IMR-90 (cell line): ENCODE measurements around the gene UQCRC2. TPM values are rescaled to one million over a fixed set of nuclear protein-coding genes. Genes with fewer than 3 reads are reported as not detected.

Experiments used
- ATAC-seq: fragments of 200-7000 bp; cut with Tn5 transposase; 2 replicates; pipeline ENCODE4 v1.9.1; 2020; ENCODE audit warnings: low read depth, mild to moderate bottlenecking, moderate library complexity
- BruUV-seq: library from RNA; stranded (reverse); fragments of 400-500 nt; replicated peaks from 2 replicates; lab custom pipeline; 2021; lab: Mats Ljungman, UMichigan
- CTCF ChIA-PET: fragments of 300-600 bp; formaldehyde crosslinking; extraction: SDS; loops from one replicate; lab custom pipeline; 2021; ENCODE audit warnings: antibody characterized with exemption; lab: Yijun Ruan, JAX
- POLR2A ChIA-PET: fragments of 300-600 bp; sonication (Branson Sonifier 250); formaldehyde crosslinking; loops from one replicate; lab custom pipeline; 2022; ENCODE audit warnings: antibody characterized with exemption; ENCODE audit not compliant: unreplicated experiment; lab: Charles Lee
- DNase-seq: peaks from one replicate; pipeline ENCODE4 v3.0.0; 2013
- H2AFZ ChIP-seq: replicated peaks from 2 replicates; pipeline ENCODE3; 2013; ENCODE audit warnings: low read length, mild to moderate bottlenecking; ENCODE audit not compliant: poor library complexity
- H2AK5ac ChIP-seq: 2 replicates; pipeline ENCODE4 v1.6.1; 2013; ENCODE audit warnings: low read depth, low read length, inconsistent platforms
- H2AK9ac ChIP-seq: replicated peaks from 2 replicates; pipeline ENCODE3; 2013; ENCODE audit warnings: mild to moderate bottlenecking, low read depth, low read length, moderate library complexity; ENCODE audit not compliant: poor library complexity
- H2BK120ac ChIP-seq: 2 replicates; pipeline ENCODE4 v1.6.1; 2013; ENCODE audit warnings: low read depth, low read length, inconsistent platforms
- H2BK15ac ChIP-seq: 3 replicates; pipeline ENCODE4 v1.6.1; 2013; ENCODE audit warnings: low read depth, low read length, inconsistent platforms
- H2BK20ac ChIP-seq: 2 replicates; pipeline ENCODE4 v1.6.1; 2013; ENCODE audit warnings: low read depth, mild to moderate bottlenecking, inconsistent platforms, low read length, moderate library complexity
- H2BK5ac ChIP-seq: 2 replicates; pipeline ENCODE4 v1.6.1; 2013; ENCODE audit warnings: mild to moderate bottlenecking, low read depth, low read length, inconsistent platforms; ENCODE audit not compliant: poor library complexity, severe bottlenecking
- H3K14ac ChIP-seq: replicated peaks from 2 replicates; pipeline ENCODE4 v1.6.1; 2013; ENCODE audit warnings: low read depth, low read length, inconsistent platforms
- H3K18ac ChIP-seq: 2 replicates; pipeline ENCODE4 v1.6.1; 2013; ENCODE audit warnings: low read depth, low read length, control low read depth
- H3K23ac ChIP-seq: 2 replicates; pipeline ENCODE4 v1.6.1; 2013; ENCODE audit warnings: low read depth, low read length, inconsistent platforms
- H3K27ac ChIP-seq: 2 replicates; pipeline ENCODE4 v1.5.1; 2013; ENCODE audit warnings: mild to moderate bottlenecking, control low read depth, low read length; ENCODE audit not compliant: insufficient read depth
- H3K27me3 ChIP-seq: 2 replicates; pipeline ENCODE4 v1.6.1; 2013; ENCODE audit warnings: low read length; ENCODE audit not compliant: control insufficient read depth, insufficient read depth
- H3K36me3 ChIP-seq: 2 replicates; pipeline ENCODE4 v1.6.1; 2013; ENCODE audit warnings: low read length, mixed read lengths; ENCODE audit not compliant: control insufficient read depth, insufficient read depth
- H3K4ac ChIP-seq: 2 replicates; pipeline ENCODE4 v1.6.1; 2013; ENCODE audit warnings: low read depth, low read length, inconsistent platforms
- H3K4me1 ChIP-seq: 2 replicates; pipeline ENCODE4 v1.6.1; 2013; ENCODE audit warnings: low read length, mixed read lengths; ENCODE audit not compliant: control insufficient read depth, insufficient read depth
- H3K4me2 ChIP-seq: 2 replicates; pipeline ENCODE4 v1.6.1; 2013; ENCODE audit warnings: low read depth, mild to moderate bottlenecking, control low read depth, low read length, moderate library complexity
- H3K4me3 ChIP-seq: 2 replicates; pipeline ENCODE4 v1.5.1; 2013; ENCODE audit warnings: low read depth, mild to moderate bottlenecking, control low read depth, low read length, moderate library complexity; ENCODE audit not compliant: insufficient read depth
- H3K56ac ChIP-seq: 2 replicates; pipeline ENCODE4 v1.6.1; 2013; ENCODE audit warnings: low read length, inconsistent platforms; ENCODE audit not compliant: insufficient read depth; ENCODE audit errors: extremely low read depth
- H3K79me1 ChIP-seq, 2 experiments: 2 replicates each; pipeline ENCODE4 v1.6.1; 2013; ENCODE audit warnings: low read length in 2 of 2, inconsistent platforms in 1 of 2, low read depth in 1 of 2
- H3K9ac ChIP-seq: 2 replicates; pipeline ENCODE4 v1.6.1; 2013; ENCODE audit warnings: low read depth, low read length, control low read depth
- H3K9me1 ChIP-seq: 2 replicates; pipeline ENCODE4 v1.6.1; 2013; ENCODE audit warnings: low read length, inconsistent platforms; ENCODE audit not compliant: insufficient read depth
- H3K9me3 ChIP-seq: 2 replicates; pipeline ENCODE4 v1.6.1; 2013; ENCODE audit warnings: low read length; ENCODE audit not compliant: control insufficient read depth, insufficient read depth
- H4K20me1 ChIP-seq: 2 replicates; pipeline ENCODE4 v1.6.1; 2013; ENCODE audit warnings: low read length, inconsistent platforms; ENCODE audit not compliant: insufficient read depth
- H4K5ac ChIP-seq: 2 replicates; pipeline ENCODE4 v1.6.1; 2013; ENCODE audit warnings: mild to moderate bottlenecking, low read depth, low read length, control low read depth
- H4K8ac ChIP-seq, 2 experiments: 2 replicates each; pipeline ENCODE4 v1.6.1; 2013; ENCODE audit warnings: low read depth in 2 of 2, low read length in 2 of 2, control low read depth in 1 of 2, inconsistent platforms in 1 of 2
- H4K91ac ChIP-seq: 2 replicates; pipeline ENCODE4 v1.6.1; 2013; ENCODE audit warnings: low read depth, low read length, inconsistent platforms; ENCODE audit not compliant: insufficient read depth
- BHLHE40 ChIP-seq: fragments of 150-350 bp; IDR thresholded peaks from 2 replicates; pipeline ENCODE4 v1.6.1; 2016; ENCODE audit warnings: mild to moderate bottlenecking, low read depth, low read length
- CEBPB ChIP-seq: IDR thresholded peaks from 2 replicates; pipeline ENCODE4 v1.6.1; 2012; ENCODE audit warnings: low read depth, low read length, improper control_type of control experiment
- CHD1 ChIP-seq: IDR thresholded peaks from 2 replicates; pipeline ENCODE4 v1.6.1; 2012; ENCODE audit warnings: low read depth, low read length, improper control_type of control experiment
- CTCF ChIP-seq: conservative IDR thresholded peaks from 2 replicates; pipeline ENCODE4 v1.5.1; 2012; ENCODE audit warnings: mild to moderate bottlenecking, low read depth, low read length, improper control_type of control experiment
- FOS ChIP-seq: fragments of 150-350 bp; IDR thresholded peaks from 2 replicates; pipeline ENCODE4 v1.6.1; 2016; ENCODE audit warnings: low read depth, low read length
- MAFK ChIP-seq: IDR thresholded peaks from 2 replicates; pipeline ENCODE4 v1.6.1; 2012; ENCODE audit warnings: low read depth, low read length, improper control_type of control experiment
- MAZ ChIP-seq: IDR thresholded peaks from 2 replicates; pipeline ENCODE4 v1.6.1; 2012; ENCODE audit warnings: low read depth, mild to moderate bottlenecking, low read length, improper control_type of control experiment, moderate library complexity, borderline replicate concordance
- MXI1 ChIP-seq: IDR thresholded peaks from 2 replicates; pipeline ENCODE4 v1.6.1; 2012; ENCODE audit warnings: low read depth, mild to moderate bottlenecking, low read length, moderate library complexity, borderline replicate concordance
- NFE2L2 ChIP-seq: fragments of 150-350 bp; IDR thresholded peaks from 2 replicates; pipeline ENCODE4 v1.6.1; 2016; ENCODE audit warnings: low read depth, mild to moderate bottlenecking, low read length
- POLR2A ChIP-seq: IDR thresholded peaks from 2 replicates; pipeline ENCODE4 v1.6.1; 2012; ENCODE audit warnings: mild to moderate bottlenecking, low read depth, low read length
- RAD21 ChIP-seq: IDR thresholded peaks from 2 replicates; pipeline ENCODE4 v1.6.1; 2012; ENCODE audit warnings: low read length, improper control_type of control experiment
- RCOR1 ChIP-seq: IDR thresholded peaks from 2 replicates; pipeline ENCODE4 v1.6.1; 2012; ENCODE audit warnings: mild to moderate bottlenecking, low read length, improper control_type of control experiment; ENCODE audit not compliant: insufficient replicate concordance
- RFX5 ChIP-seq: IDR thresholded peaks from 2 replicates; pipeline ENCODE4 v1.8.0; 2012; ENCODE audit warnings: low read depth, mild to moderate bottlenecking, low read length, moderate library complexity
- SMC3 ChIP-seq: fragments of 150-350 bp; IDR thresholded peaks from 2 replicates; pipeline ENCODE4 v1.6.1; 2016; ENCODE audit warnings: low read depth, mild to moderate bottlenecking, antibody characterized with exemption, low read length, moderate library complexity
- USF2 ChIP-seq: fragments of 150-350 bp; IDR thresholded peaks from 2 replicates; pipeline ENCODE4 v1.6.1; 2017; ENCODE audit warnings: mild to moderate bottlenecking, antibody characterized with exemption, low read length, low read depth
- WGBS, 2 experiments: methylation state at CpG; one replicate each; pipeline versions ENCODE4 v1.1.5 to v1.1.7; 2013; ENCODE audit warnings: missing lambda C conversion rate in 2 of 2; ENCODE audit not compliant: insufficient read length in 1 of 2; ENCODE audit errors: extremely low coverage in 2 of 2; 5-methylcytosine and 5-hydroxymethylcytosine counted together
- dilution Hi-C: fragments of 300-500 bp; cut with HindIII; formaldehyde crosslinking; loops from one replicate; pipeline ENCODE4 v1.14.3; 2018; ENCODE audit warnings: low sequenced_read_pairs; ENCODE audit not compliant: unreplicated experiment
- in situ Hi-C: fragments of 300-500 bp; cut with MboI; formaldehyde crosslinking; loops from 3 replicates; pipeline ENCODE4 v1.14.3; 2019; ENCODE audit warnings: low sequenced_read_pairs, inconsistent platforms, mixed read lengths
- intact Hi-C: fragments of 100-400 bp; cut with micrococcal nuclease; formaldehyde crosslinking; loops from 2 replicates; pipeline ENCODE4 v1.10.0; 2022
- polyA plus RNA-seq, 3 experiments: library from polyadenylated mRNA; depleted of rRNA; stranded (reverse); fragments of >200 nt; gene quantifications; 2 replicates each; pipeline ENCODE4 v1.2.3, GENCODE V29; 2012; ENCODE audit warnings: low replicate concordance in 1 of 3
- total RNA-seq: library from RNA; depleted of rRNA; stranded (reverse); fragments of >200 nt; gene quantifications from 2 replicates; pipeline ENCODE4 v1.2.3, GENCODE V29; 2012
- TF ChIP-seq, protein P1 (sequence below): fragments of 150-350 bp; IDR thresholded peaks from 2 replicates; pipeline ENCODE4 v1.6.1; 2016; ENCODE audit warnings: low read depth, mild to moderate bottlenecking, low read length, moderate library complexity, borderline replicate concordance

Gene UQCRC2
- total and polyA plus RNA-seq, 2 of the 4 experiments (the other 2 are of a cell fraction), result 191 to 284 TPM

- Histone ChIP-seq H3K4me1 (no peaks in the 10 kb centered on the region), H3K18ac (no peak overlapping the region), H3K56ac (no peak overlapping the region), H3K4me2 (no peak overlapping the region), H2AK5ac (no peak overlapping the region), H3K23ac (no peak overlapping the region), H3K27me3 (no peaks in the 10 kb centered on the region; the same call in none of the 2 replicates), H2BK15ac (no peak overlapping the region), H2BK20ac (no peak overlapping the region), H4K8ac (no peak overlapping the region), H2BK5ac (no peak overlapping the region), H4K91ac (no peak overlapping the region), H3K79me1 (peaks cover 7 to 16% of the 10 kb centered on the region in 2 experiments), H2BK120ac (no peak overlapping the region), H3K9me3 (no peaks in the 10 kb centered on the region), H2AFZ (no peak overlapping the region), H3K27ac (no peak overlapping the region), H2AK9ac (no peak overlapping the region), H3K4me3 (no peak overlapping the region), H3K36me3 (no peaks in the 10 kb centered on the region), H3K9me1 (no peaks in the 10 kb centered on the region), H3K4ac (no peak overlapping the region), H4K20me1 (0 out of 2 replicates have a peak, but pooled peaks cover 3% of the 10 kb centered on the region), H4K5ac (no peak overlapping the region), H3K14ac (no peak overlapping the region), H3K9ac (no peak overlapping the region)
- WGBS, 2 experiments, result 81% methylated on average over 4 of the region's 9 CpGs; no CpG with 5 or more reads in 1 of the 2 experiments
- DNase-seq (no peak), ATAC-seq (no peak)
- intact Hi-C loops, result no loop called here
- TF ChIP-seq POLR2A (no peak), MXI1 (no peak), SMC3 (no peak), BHLHE40 (no peak), RCOR1 (no peak), MAFK (no peak), CHD1 (no peak), USF2 (no peak), MAZ (no peak), RFX5 (no peak), FOS (no peak), CTCF (no peak), NFE2L2 (no peak), RAD21 (no peak), CEBPB (no peak)
- TF ChIP-seq, protein P1, sequence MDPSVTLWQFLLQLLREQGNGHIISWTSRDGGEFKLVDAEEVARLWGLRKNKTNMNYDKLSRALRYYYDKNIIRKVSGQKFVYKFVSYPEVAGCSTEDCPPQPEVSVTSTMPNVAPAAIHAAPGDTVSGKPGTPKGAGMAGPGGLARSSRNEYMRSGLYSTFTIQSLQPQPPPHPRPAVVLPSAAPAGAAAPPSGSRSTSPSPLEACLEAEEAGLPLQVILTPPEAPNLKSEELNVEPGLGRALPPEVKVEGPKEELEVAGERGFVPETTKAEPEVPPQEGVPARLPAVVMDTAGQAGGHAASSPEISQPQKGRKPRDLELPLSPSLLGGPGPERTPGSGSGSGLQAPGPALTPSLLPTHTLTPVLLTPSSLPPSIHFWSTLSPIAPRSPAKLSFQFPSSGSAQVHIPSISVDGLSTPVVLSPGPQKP, result no peak
- POLR2A ChIA-PET, result no interaction called here
- in situ Hi-C loops, result no loop called here
- BruUV-seq, result no TSS peak
- CTCF ChIA-PET, result no interaction called here
- dilution Hi-C loops, result no loop called here
Measured at GRCh38 chr16:21946889-21947635, 6.1 kb upstream of the UQCRC2 start.
